Osteocyte (in vitro differentiated cells): ENCODE data around the gene F2RL3. TPM values are rescaled to one million over a fixed set of nuclear protein-coding genes. Genes with fewer than 3 reads are reported as not detected.
A peak's percentile ranks its signal among the peaks of the same experiment; 100 is the strongest.

Source experiments
- DNase-seq: peaks from one replicate; pipeline ENCODE4 v3.0.0; 2021; ENCODE audit warnings: mixed read lengths; ENCODE audit not compliant: unreplicated experiment; ENCODE audit errors: extremely low spot score
- H3K27ac Mint-ChIP-seq: one replicate; pipeline ENCODE4 v1.8.0; 2021; ENCODE audit warnings: mild to moderate bottlenecking, mixed read lengths; ENCODE audit not compliant: unreplicated experiment
- H3K27me3 Mint-ChIP-seq: one replicate; pipeline ENCODE4 v1.8.0; 2021; ENCODE audit warnings: mixed read lengths; ENCODE audit not compliant: unreplicated experiment
- H3K36me3 Mint-ChIP-seq: one replicate; pipeline ENCODE4 v1.8.0; 2021; ENCODE audit warnings: mixed read lengths; ENCODE audit not compliant: unreplicated experiment
- H3K4me1 Mint-ChIP-seq: one replicate; pipeline ENCODE4 v1.8.0; 2021; ENCODE audit warnings: mixed read lengths; ENCODE audit not compliant: unreplicated experiment
- H3K4me3 Mint-ChIP-seq: one replicate; pipeline ENCODE4 v1.8.0; 2021; ENCODE audit warnings: mild to moderate bottlenecking, moderate library complexity, mixed read lengths; ENCODE audit not compliant: unreplicated experiment
- H3K9me3 Mint-ChIP-seq: one replicate; pipeline ENCODE4 v1.8.0; 2021; ENCODE audit warnings: mixed read lengths; ENCODE audit not compliant: unreplicated experiment
- total RNA-seq: library from RNA; stranded (reverse); gene quantifications from 2 replicates; pipeline ENCODE4 v1.2.1, GENCODE V29; 2021
- TF ChIP-seq, protein P1 (sequence below): fragments of 200-600 bp; sonication (generic); IDR thresholded peaks from 2 replicates; pipeline ENCODE4 v1.5.0; 2021; ENCODE audit warnings: antibody characterized with exemption, mild to moderate bottlenecking, moderate library complexity

F2RL3 gene
- total RNA-seq, 1 donor from 2014 or later, result 0.08 TPM

DNA sequence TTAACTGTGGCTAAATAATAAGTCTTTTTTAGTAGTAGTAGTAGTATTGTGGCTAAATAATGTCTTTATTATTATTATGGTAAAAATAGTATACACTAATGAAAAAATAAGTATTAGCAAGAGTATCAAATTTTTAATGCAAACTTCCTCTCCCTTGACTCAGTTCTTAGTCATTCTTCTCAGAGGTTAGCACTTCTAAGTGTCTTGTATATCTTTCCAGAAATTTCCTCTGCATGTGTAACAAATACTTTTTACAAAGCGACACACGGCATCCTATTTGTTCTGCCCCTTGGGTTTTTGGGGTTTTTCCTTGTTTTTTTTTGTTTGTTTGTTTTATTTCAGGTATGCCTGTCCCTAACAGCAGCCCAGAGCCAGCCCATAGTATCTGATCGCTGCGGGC, 38.7 kb upstream of the F2RL3 start:
- TF ChIP-seq, protein P1, sequence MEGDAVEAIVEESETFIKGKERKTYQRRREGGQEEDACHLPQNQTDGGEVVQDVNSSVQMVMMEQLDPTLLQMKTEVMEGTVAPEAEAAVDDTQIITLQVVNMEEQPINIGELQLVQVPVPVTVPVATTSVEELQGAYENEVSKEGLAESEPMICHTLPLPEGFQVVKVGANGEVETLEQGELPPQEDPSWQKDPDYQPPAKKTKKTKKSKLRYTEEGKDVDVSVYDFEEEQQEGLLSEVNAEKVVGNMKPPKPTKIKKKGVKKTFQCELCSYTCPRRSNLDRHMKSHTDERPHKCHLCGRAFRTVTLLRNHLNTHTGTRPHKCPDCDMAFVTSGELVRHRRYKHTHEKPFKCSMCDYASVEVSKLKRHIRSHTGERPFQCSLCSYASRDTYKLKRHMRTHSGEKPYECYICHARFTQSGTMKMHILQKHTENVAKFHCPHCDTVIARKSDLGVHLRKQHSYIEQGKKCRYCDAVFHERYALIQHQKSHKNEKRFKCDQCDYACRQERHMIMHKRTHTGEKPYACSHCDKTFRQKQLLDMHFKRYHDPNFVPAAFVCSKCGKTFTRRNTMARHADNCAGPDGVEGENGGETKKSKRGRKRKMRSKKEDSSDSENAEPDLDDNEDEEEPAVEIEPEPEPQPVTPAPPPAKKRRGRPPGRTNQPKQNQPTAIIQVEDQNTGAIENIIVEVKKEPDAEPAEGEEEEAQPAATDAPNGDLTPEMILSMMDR, result no peak
- Mint-ChIP-seq H3K27me3 (no peaks in the 10 kb centered on the region), H3K4me3 (no peak overlapping the region), H3K27ac (no peak overlapping the region), H3K36me3 (peaks cover 75% of the 10 kb centered on the region), H3K9me3 (no peaks in the 10 kb centered on the region), H3K4me1 (no peaks in the 10 kb centered on the region)
- no peak for DNase-seq

DNA sequence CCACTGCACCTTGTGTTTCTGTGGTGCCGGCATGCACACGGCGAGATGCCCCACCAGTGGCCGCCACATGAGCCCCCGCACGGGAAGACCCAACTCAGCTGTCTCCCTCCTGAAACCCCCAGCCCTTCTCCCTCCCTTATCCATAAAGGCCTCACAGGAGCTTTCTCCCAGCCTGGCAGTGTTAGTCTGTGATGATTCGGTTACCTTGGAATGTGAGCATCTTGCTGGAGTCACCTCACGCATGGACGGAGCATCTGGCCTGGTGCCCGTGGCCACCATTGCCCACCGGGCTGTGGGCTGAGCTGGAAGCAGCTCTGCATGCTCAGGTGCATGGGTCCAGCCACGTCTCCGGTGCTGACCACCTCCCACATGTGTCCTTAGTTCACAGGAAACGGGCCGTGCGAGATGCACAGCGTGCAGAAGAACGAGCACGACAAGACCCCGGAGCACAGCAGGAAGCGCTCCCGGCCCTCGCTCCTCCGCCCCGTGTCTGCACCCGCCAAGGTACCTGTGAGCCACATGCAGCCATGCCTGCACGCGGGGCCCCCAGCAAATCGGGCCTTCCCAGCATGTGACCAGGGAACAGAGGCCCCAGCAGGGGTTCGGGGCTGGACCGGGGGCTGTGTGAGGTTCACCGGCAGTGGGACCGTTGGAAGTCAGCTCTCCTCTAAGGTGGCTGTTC, 37.6 kb upstream of the F2RL3 start:
- no peaks in the 10 kb centered on the region for H3K27me3 Mint-ChIP-seq
- peaks cover 72% of the 10 kb centered on the region for H3K36me3 Mint-ChIP-seq
- no peak overlapping the region for H3K27ac Mint-ChIP-seq
- no peak overlapping the region for H3K4me3 Mint-ChIP-seq
- no peak for DNase-seq
- no peaks in the 10 kb centered on the region for H3K4me1 Mint-ChIP-seq
- TF ChIP-seq, protein P1, result no peak
- H3K9me3 Mint-ChIP-seq, result no peaks in the 10 kb centered on the region

DNA sequence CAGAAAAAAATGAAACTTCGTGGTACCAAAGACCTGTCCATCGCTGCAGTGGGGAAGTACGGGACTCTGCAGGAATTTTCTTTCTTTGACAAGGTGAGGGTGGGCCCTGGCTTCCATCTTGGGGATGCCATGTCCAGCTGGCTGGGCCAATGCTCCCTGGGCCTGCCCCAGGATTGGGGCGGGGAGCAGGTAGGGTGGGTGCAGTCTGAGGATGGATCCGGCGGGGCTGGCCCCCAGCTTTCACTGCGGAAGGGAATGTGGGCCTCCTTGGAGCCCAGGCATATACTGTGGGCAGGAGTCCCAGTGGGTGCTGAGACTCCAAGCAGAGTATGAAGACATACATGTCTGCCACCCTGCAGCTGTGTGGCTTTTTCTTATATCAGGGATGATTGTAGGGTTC, 35.7 kb upstream of the F2RL3 start:
- Mint-ChIP-seq H3K4me1 (no peaks in the 10 kb centered on the region), H3K9me3 (no peaks in the 10 kb centered on the region), H3K27me3 (no peaks in the 10 kb centered on the region), H3K36me3 (peaks cover 60% of the 10 kb centered on the region), H3K4me3 (no peak overlapping the region), H3K27ac (no peak overlapping the region)
- no peak for DNase-seq
- TF ChIP-seq, protein P1, result no peak

DNA sequence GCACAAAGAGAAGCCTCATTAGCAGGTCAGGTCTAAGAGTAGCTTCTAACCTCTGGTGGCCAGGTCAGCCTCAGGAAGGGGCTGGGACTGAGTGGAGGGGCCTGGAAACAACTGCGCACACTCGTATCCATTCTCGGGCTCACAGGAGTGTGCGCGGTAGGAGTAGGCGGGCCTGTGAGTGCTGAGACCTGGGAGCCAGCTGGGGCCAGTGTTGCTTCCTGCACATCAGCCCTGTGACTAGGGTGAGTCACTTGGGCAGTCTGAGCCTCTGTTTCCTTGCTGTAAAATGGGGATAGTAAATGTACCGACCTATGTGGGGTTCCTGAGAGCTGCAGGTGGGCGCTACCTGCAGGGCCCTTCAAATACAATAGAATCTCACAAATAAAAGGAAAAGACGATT, 32.7 kb upstream of the F2RL3 start:
- TF ChIP-seq, protein P1, result no peak
- Mint-ChIP-seq H3K4me1 (peaks cover 9% of the 10 kb centered on the region), H3K4me3 (no peak overlapping the region), H3K9me3 (no peaks in the 10 kb centered on the region), H3K27ac (no peak overlapping the region), H3K36me3 (peaks cover 47% of the 10 kb centered on the region), H3K27me3 (no peaks in the 10 kb centered on the region)
- DNase-seq, result no peak

DNA sequence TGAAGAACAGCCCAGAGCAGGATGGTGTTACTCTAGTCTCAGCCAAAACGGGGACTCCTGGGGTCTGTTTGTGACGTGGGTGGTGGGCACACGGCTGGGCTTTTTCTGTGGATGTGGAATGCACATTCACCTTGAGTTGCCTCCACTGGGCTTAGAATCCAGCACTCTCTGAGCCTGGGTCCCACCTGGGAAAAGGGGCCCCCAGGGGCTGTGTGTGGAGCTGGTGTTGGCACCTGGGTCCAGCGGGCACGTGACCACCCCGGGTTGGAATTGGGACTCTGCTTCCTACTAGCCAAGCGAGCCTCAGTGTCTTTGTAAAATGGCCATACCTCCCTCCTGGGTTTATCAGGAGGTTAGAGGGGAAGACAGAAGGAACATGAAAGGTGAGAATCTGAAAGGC, 29.2 kb upstream of the F2RL3 start:
- TF ChIP-seq, protein P1, result no peak
- DNase-seq, result no peak
- H3K27me3 Mint-ChIP-seq, result no peaks in the 10 kb centered on the region
- H3K4me1 Mint-ChIP-seq, result peaks cover 10% of the 10 kb centered on the region
- peaks cover 32% of the 10 kb centered on the region for H3K36me3 Mint-ChIP-seq
- no peak overlapping the region for H3K4me3 Mint-ChIP-seq
- H3K9me3 Mint-ChIP-seq, result no peaks in the 10 kb centered on the region
- H3K27ac Mint-ChIP-seq, result peak overlapping the region; percentile 31
